Astrocyte of the cerebellum (primary cell): ENCODE data around the gene ACP7.
"Not testable (repeated sequence)": the region's sequence is repeated elsewhere in the genome, so short reads cannot be mapped to it uniquely, and the experiment has no call there.

ENCODE experiments used
- DNase-seq: peaks from one replicate; pipeline ENCODE4 v3.0.0-alpha.2; 2011; ENCODE audit warnings: low read depth
- H3K4me3 ChIP-seq: 2 replicates; pipeline ENCODE4 v1.5.1; 2011; ENCODE audit warnings: mild to moderate bottlenecking, low read depth, low read length, moderate library complexity
- CTCF ChIP-seq: IDR thresholded peaks from 2 replicates; pipeline ENCODE4 v1.5.1; 2012; ENCODE audit warnings: low read length, low read depth, moderate library complexity, mild to moderate bottlenecking; ENCODE audit errors: missing control alignments
- in situ Hi-C: cut with HindIII; loops from 2 replicates; pipeline ENCODE4 v1.10.0; 2017; ENCODE audit warnings: low sequenced_read_pairs

The ACP7 gene

DNA sequence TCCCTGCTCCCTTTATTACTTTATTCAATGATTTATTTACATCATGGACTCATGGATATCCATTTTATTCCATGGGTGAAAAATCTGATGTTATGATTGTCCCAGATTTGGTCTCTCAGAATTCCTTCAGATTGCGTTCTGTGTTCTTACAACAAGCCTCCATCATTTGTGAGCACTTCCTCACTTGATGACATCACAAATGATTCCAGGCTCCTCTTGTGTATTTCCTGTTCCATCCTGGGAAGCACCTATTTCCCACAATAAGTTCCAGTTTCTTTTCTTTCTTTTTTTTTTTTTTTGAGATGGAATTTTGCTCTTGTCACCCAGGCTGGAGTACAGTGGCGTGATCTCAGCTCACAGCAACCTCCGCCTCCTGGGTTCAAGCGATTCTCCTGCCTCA is 6.7 kb downstream of the ACP7 start:
- no peak for TF ChIP-seq CTCF
- no peak for DNase-seq
- no peak overlapping the region for H3K4me3 ChIP-seq
- in situ Hi-C loops = no loop called here

- H3K4me3 ChIP-seq, in situ Hi-C loops, DNase-seq: not testable (repeated sequence)
These were observed 11.8 kb downstream of the ACP7 start for GRCh38 chr19:39095799-39096540.

DNA sequence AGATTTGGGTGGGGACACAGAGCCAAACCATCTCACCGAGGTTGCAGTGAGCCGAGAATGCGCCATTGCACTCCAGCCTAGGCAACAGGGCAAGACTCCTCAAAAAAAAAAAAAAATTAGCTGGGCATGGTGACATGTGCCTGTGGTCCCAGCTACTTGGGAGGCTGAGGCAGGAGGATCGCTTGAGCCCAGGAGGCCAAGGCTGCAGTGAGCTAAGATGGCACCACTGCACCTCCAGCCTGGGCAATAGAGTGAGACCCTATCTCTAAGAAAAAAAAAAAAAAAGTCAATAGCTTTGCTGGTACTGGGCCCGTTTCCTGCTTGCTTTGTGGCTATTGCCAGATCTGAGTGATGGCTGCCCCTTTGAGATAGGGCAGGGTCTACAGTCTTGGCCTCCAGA is 13.1 kb downstream of the ACP7 start:
- in situ Hi-C loops = no loop called here
- TF ChIP-seq CTCF = no peak
- no peak overlapping the region for H3K4me3 ChIP-seq
- DNase-seq = no peak

DNA sequence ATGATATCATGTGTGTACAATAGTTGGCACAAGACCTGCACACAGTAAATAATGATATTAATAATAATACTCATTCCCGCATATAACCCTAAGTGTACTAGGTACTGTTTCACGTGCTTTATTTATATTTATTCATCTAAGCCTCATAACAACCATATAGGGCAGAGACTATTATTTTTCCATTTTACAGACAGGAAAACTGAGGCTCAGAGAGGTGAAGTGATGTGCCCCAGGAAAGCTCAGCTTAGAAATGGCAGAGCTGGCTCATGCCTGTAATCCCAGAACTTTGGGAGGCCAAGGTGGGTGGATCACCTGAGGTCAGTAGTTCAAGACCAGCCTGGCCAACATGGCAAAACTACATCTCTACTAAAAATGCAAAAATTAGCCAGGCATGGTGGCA is 13.6 kb downstream of the ACP7 start:
- DNase-seq = no peak
- TF ChIP-seq CTCF = no peak
- in situ Hi-C loops = no loop called here
- no peak overlapping the region for H3K4me3 ChIP-seq

DNA sequence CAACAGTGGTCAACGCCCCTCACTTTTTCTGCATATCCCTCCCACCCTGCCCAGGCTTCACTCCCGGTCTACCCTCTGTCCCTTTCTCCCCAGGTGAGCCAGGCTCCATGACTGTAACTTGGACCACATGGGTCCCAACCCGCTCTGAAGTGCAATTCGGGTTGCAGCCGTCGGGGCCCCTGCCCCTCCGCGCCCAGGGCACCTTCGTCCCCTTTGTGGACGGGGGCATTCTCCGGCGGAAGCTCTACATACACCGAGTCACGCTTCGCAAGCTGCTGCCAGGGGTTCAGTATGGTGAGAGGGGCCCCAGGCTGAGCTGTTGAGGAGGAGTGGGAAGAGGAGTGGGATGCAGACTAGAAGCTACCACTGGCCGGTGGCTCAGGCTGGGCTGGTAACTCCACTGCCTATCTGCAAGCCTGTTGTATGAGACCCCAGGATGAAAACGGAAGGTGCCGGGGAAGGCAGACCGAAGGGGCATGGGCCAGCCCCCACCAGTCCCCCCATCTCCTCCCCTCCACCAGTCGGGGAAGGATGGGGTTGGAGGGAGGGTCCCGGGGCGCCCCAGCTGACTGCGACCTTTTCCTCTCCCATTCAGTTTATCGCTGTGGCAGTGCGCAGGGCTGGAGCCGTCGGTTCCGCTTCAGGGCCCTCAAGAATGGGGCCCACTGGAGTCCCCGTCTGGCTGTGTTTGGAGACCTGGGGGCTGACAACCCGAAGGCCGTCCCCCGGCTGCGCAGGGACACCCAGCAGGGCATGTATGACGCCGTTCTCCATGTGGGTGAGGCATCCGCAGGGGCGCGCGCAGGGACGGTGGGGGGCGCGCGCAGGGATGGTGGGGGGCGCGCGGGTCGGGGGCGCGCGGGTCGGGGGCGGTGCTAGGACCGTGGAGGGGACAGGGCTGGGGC is 14.4 kb downstream of the ACP7 start:
- no peak for DNase-seq
- H3K4me3 ChIP-seq = no peak overlapping the region
- no peak for TF ChIP-seq CTCF
- in situ Hi-C loops = no loop called here

DNA sequence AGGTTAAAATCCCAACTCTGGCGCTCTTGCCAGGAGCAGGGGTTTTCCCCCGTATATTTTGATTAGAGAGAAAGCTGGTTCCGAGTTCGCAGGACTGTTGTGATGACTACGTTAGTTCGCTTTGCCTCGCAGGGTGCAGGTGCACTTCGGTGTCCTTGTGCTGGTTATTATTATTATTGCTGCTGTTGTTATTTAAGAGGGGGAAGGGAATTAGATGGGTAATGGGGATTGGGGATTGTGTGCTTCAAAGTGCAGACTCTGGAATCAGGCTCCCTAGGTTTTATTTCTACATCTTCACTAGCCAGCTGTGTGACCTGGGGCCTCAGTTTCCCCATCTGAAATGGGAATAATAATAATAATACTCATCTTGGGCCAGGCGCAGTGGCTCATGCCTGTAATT is 15.2 kb downstream of the ACP7 start:
- no peak overlapping the region for H3K4me3 ChIP-seq
- TF ChIP-seq CTCF = no peak
- in situ Hi-C loops = no loop called here
- no peak for DNase-seq
